ENCODE data around the gene LRGUK. TPM values are rescaled to one million over a fixed set of nuclear protein-coding genes. Genes with fewer than 3 reads are reported as not detected.

The LRGUK gene
- total RNA-seq, 1 donor = 0.72 TPM

DNA sequence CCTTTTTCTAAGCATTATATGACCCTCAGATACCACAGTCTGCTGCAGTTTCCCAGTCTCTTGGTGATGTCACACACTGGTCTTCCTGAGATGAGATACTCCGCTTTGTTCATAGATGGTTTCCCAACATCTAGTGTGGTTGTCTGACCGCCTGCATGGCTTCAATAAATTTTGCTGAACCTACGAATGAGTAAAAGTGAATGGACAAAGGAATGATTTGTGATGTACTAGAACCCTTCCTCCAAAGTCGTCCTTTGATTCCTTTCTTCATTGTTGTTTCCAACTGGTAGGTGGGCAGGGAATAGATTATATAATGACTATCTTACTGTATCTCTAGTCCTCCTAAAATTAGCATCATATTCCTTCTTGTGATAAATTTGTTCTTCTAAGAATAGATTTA lies 107.1 kb downstream of the LRGUK start:
- H3K4me3 ChIP-seq (ENCODE audit: insufficient read depth, low read length) = no peak overlapping the region
- H3K9me3 ChIP-seq (ENCODE audit: low read depth, low read length) = no peaks in the 10 kb centered on the region

GRCh38 chr7:134245253-134245652 lies 118.1 kb downstream of the LRGUK start:
- Histone ChIP-seq H2AFZ (ENCODE audit: low read length) (no peak overlapping the region), H3K4me2 (ENCODE audit: insufficient read depth, low read length) (no peak overlapping the region), H3K4me1 (ENCODE audit: insufficient read depth, low read length) (no peaks in the 10 kb centered on the region), H4K20me1 (ENCODE audit: insufficient read depth, low read length) (no peaks in the 10 kb centered on the region), H3K36me3 (ENCODE audit: insufficient read depth, low read length) (no peaks in the 10 kb centered on the region), H3K9me3 (ENCODE audit: low read depth, low read length) (no peaks in the 10 kb centered on the region), H3K79me2 (ENCODE audit: insufficient read depth, low read length) (no peaks in the 10 kb centered on the region), H3K4me3 (ENCODE audit: insufficient read depth, low read length) (no peak overlapping the region), H3K27me3 (ENCODE audit: insufficient read depth, low read length) (peaks cover 5% of the 10 kb centered on the region), H3K27ac (ENCODE audit: low read depth, low read length) (no peak overlapping the region)
- no peak for TF ChIP-seq CTCF (IDR thresholded peaks at IDR 0.05; ENCODE audit: extremely low read depth, low read depth, low read length)
- no peak for DNase-seq (ENCODE audit: insufficient read length, low spot score, missing footprints)

More for the DNA sequence above, 107.1 kb downstream of the LRGUK start:
- Histone ChIP-seq H3K4me2 (ENCODE audit: insufficient read depth, low read length) (no peak overlapping the region), H3K27ac (ENCODE audit: low read depth, low read length) (no peak overlapping the region), H3K27me3 (ENCODE audit: insufficient read depth, low read length) (no peaks in the 10 kb centered on the region), H3K79me2 (ENCODE audit: insufficient read depth, low read length) (no peaks in the 10 kb centered on the region), H2AFZ (ENCODE audit: low read length) (no peak overlapping the region), H3K36me3 (ENCODE audit: insufficient read depth, low read length) (no peaks in the 10 kb centered on the region), H4K20me1 (ENCODE audit: insufficient read depth, low read length) (no peaks in the 10 kb centered on the region), H3K4me1 (ENCODE audit: insufficient read depth, low read length) (no peaks in the 10 kb centered on the region)
- TF ChIP-seq CTCF (IDR thresholded peaks at IDR 0.05; ENCODE audit: extremely low read depth, low read depth, low read length) = no peak
- DNase-seq (ENCODE audit: insufficient read length, low spot score, missing footprints) = no peak

GRCh38 chr7:134246347-134246746 lies 119.2 kb downstream of the LRGUK start:
- H3K79me2 ChIP-seq (ENCODE audit: insufficient read depth, low read length) = no peaks in the 10 kb centered on the region
- H3K9me3 ChIP-seq (ENCODE audit: low read depth, low read length) = no peaks in the 10 kb centered on the region
- no peak for TF ChIP-seq CTCF (IDR thresholded peaks at IDR 0.05; ENCODE audit: extremely low read depth, low read depth, low read length)
- H3K27ac ChIP-seq (ENCODE audit: low read depth, low read length) = no peak overlapping the region
- no peak overlapping the region for H2AFZ ChIP-seq (ENCODE audit: low read length)
- H4K20me1 ChIP-seq (ENCODE audit: insufficient read depth, low read length) = no peaks in the 10 kb centered on the region
- DNase-seq (ENCODE audit: insufficient read length, low spot score, missing footprints) = no peak
- no peak overlapping the region for H3K4me2 ChIP-seq (ENCODE audit: insufficient read depth, low read length)
- H3K27me3 ChIP-seq (ENCODE audit: insufficient read depth, low read length) = peaks cover 5% of the 10 kb centered on the region
- H3K36me3 ChIP-seq (ENCODE audit: insufficient read depth, low read length) = no peaks in the 10 kb centered on the region
- no peak overlapping the region for H3K4me3 ChIP-seq (ENCODE audit: insufficient read depth, low read length)
- no peaks in the 10 kb centered on the region for H3K4me1 ChIP-seq (ENCODE audit: insufficient read depth, low read length)

DNA sequence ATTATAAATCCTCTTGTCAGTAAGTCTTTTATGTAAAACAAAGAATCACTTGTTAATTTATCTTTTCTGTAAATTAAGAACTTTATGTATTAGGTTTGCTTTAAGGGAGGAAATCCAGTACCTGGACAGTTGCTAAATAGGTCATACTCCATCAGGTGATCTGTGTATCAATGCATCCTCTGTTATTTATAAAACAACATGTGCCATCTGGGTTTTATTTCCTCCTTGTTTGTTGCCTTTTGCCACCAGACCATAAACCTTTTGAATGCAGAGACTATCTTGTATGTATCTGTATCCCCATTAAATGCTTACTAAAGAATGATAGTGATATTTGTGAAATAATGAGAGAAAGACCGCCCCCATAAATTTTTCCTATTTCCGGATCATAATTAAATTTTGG lies 119.6 kb downstream of the LRGUK start:
- H3K4me1 ChIP-seq (ENCODE audit: insufficient read depth, low read length) = no peaks in the 10 kb centered on the region
- no peak for DNase-seq (ENCODE audit: insufficient read length, low spot score, missing footprints)
- H3K27ac ChIP-seq (ENCODE audit: low read depth, low read length) = no peak overlapping the region
- H3K79me2 ChIP-seq (ENCODE audit: insufficient read depth, low read length) = no peaks in the 10 kb centered on the region
- H2AFZ ChIP-seq (ENCODE audit: low read length) = no peak overlapping the region
- H3K36me3 ChIP-seq (ENCODE audit: insufficient read depth, low read length) = no peaks in the 10 kb centered on the region
- no peak overlapping the region for H3K4me3 ChIP-seq (ENCODE audit: insufficient read depth, low read length)
- H3K9me3 ChIP-seq (ENCODE audit: low read depth, low read length) = no peaks in the 10 kb centered on the region
- no peak for TF ChIP-seq CTCF (IDR thresholded peaks at IDR 0.05; ENCODE audit: extremely low read depth, low read depth, low read length)
- H3K27me3 ChIP-seq (ENCODE audit: insufficient read depth, low read length) = peaks cover 5% of the 10 kb centered on the region
- H3K4me2 ChIP-seq (ENCODE audit: insufficient read depth, low read length) = no peak overlapping the region
- H4K20me1 ChIP-seq (ENCODE audit: insufficient read depth, low read length) = no peaks in the 10 kb centered on the region
